MM.1S (cell line): ENCODE data around the gene GAPDHS.

Experiments
- DNase-seq: peaks from one replicate; pipeline ENCODE4 v3.0.0-alpha.2; 2015
- H2AFZ ChIP-seq: fragments of 300-600 bp; sonication (generic); 2 replicates; pipeline ENCODE4 v1.6.0; 2016; ENCODE audit warnings: antibody characterized with exemption, low read length
- H3F3A ChIP-seq: fragments of 300-600 bp; sonication (generic); 2 replicates; pipeline ENCODE4 v1.6.1; 2016; ENCODE audit warnings: mild to moderate bottlenecking, antibody characterized with exemption, low read length, moderate library complexity, mixed read lengths; ENCODE audit not compliant: insufficient read depth
- H3K27ac ChIP-seq: fragments of 300-600 bp; sonication (generic); 2 replicates; pipeline ENCODE4 v1.5.1; 2016; ENCODE audit warnings: mild to moderate bottlenecking, low read length
- H3K27me3 ChIP-seq: fragments of 300-600 bp; sonication (generic); replicated peaks from 2 replicates; pipeline ENCODE4 v1.6.0; 2016; ENCODE audit warnings: low read length; ENCODE audit not compliant: insufficient read depth
- H3K36me3 ChIP-seq: fragments of 300-600 bp; sonication (generic); replicated peaks from 2 replicates; pipeline ENCODE4 v1.6.1; 2016; ENCODE audit warnings: mild to moderate bottlenecking, low read length, mixed read lengths; ENCODE audit not compliant: insufficient read depth
- H3K4me1 ChIP-seq: fragments of 300-600 bp; sonication (generic); 2 replicates; pipeline ENCODE4 v1.6.1; 2016; ENCODE audit warnings: low read length, mixed read lengths
- H3K4me2 ChIP-seq: fragments of 300-600 bp; sonication (generic); 2 replicates; pipeline ENCODE4 v1.6.0; 2016; ENCODE audit warnings: low read depth, low read length
- H3K4me3 ChIP-seq: fragments of 300-600 bp; sonication (generic); 2 replicates; pipeline ENCODE4 v1.5.1; 2016; ENCODE audit warnings: low read length, mixed read lengths
- H3K79me2 ChIP-seq: fragments of 300-600 bp; sonication (generic); 2 replicates; pipeline ENCODE4 v1.6.1; 2016; ENCODE audit warnings: mixed run types, low read length, mixed read lengths
- H3K9ac ChIP-seq: fragments of 300-600 bp; sonication (generic); 2 replicates; pipeline ENCODE4 v1.6.1; 2016; ENCODE audit warnings: low read length, mixed read lengths
- H3K9me2 ChIP-seq: fragments of 300-600 bp; sonication (generic); replicated peaks from 2 replicates; pipeline ENCODE4 v1.6.1; 2016; ENCODE audit warnings: mild to moderate bottlenecking, low read length, mixed read lengths; ENCODE audit not compliant: insufficient read depth
- H3K9me3 ChIP-seq: fragments of 300-600 bp; sonication (generic); replicated peaks from 2 replicates; pipeline ENCODE4 v1.6.1; 2016; ENCODE audit warnings: mild to moderate bottlenecking, low read length, mixed read lengths; ENCODE audit not compliant: insufficient read depth
- H4K20me1 ChIP-seq: fragments of 300-600 bp; sonication (generic); 2 replicates; pipeline ENCODE4 v1.6.1; 2016; ENCODE audit warnings: mild to moderate bottlenecking, low read length, moderate library complexity, mixed read lengths; ENCODE audit not compliant: insufficient read depth
- CTCF ChIP-seq: fragments of 300-600 bp; sonication (generic); IDR thresholded peaks from 2 replicates; pipeline ENCODE4 v1.5.1; 2016; ENCODE audit warnings: antibody characterized with exemption, low read length, mixed read lengths
- EZH2 ChIP-seq: fragments of 300-600 bp; sonication (generic); optimal IDR thresholded peaks from 2 replicates; pipeline ENCODE3; 2017; ENCODE audit warnings: low read depth, mild to moderate bottlenecking, antibody characterized with exemption, low read length, mixed read lengths
- EZH2phosphoT487 ChIP-seq: fragments of 300-600 bp; sonication (generic); IDR thresholded peaks from 2 replicates; pipeline ENCODE4 v1.6.1; 2018; ENCODE audit warnings: antibody characterized with exemption, low read length

GAPDHS gene

GRCh38 chr19:35553385-35554000, 20.2 kb downstream of the GAPDHS start:
- TF ChIP-seq EZH2 (no peak), CTCF (no peak)
- Histone ChIP-seq H2AFZ (no peak overlapping the region), H3K27ac (no peak overlapping the region), H3K4me2 (no peak overlapping the region), H3F3A (no peaks in the 10 kb centered on the region), H4K20me1 (no peaks in the 10 kb centered on the region), H3K9me3 (no peaks in the 10 kb centered on the region), H3K27me3 (peaks cover 50% of the 10 kb centered on the region), H3K4me3 (no peak overlapping the region), H3K9ac (no peak overlapping the region), H3K4me1 (no peaks in the 10 kb centered on the region), H3K36me3 (no peaks in the 10 kb centered on the region), H3K79me2 (no peaks in the 10 kb centered on the region), H3K9me2 (no peaks in the 10 kb centered on the region)
- DNase-seq = no peak

DNA sequence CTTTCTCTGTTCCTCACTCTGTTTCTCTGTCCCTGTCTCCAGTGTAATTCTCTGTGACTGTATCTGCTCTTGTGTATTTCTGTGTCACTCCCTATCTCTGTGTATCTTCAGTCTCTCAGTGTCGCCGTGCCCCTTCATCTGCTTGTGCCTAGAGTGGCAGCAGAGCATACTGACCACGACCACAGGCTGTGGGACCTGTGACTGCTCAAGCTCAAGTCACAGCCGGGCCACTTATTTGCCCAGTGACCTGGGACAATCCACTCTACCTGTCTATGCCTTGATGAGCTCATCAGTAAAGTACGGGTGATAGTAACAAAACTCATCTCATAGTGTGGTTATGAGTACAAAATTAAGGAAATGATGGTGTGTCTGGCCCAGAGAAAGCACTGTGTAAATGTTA, 20.8 kb downstream of the GAPDHS start:
- Histone ChIP-seq H3K27ac (no peak overlapping the region), H3K4me1 (no peaks in the 10 kb centered on the region), H3K9me3 (no peaks in the 10 kb centered on the region), H2AFZ (no peak overlapping the region), H3K36me3 (no peaks in the 10 kb centered on the region), H3K4me3 (no peak overlapping the region), H3K9me2 (no peaks in the 10 kb centered on the region), H3K27me3 (peaks cover 56% of the 10 kb centered on the region), H3K79me2 (no peaks in the 10 kb centered on the region), H3K9ac (no peak overlapping the region), H4K20me1 (no peaks in the 10 kb centered on the region), H3K4me2 (no peak overlapping the region), H3F3A (no peaks in the 10 kb centered on the region)
- TF ChIP-seq EZH2phosphoT487 (no peak), EZH2 (no peak), CTCF (no peak)
- no peak for DNase-seq

DNA sequence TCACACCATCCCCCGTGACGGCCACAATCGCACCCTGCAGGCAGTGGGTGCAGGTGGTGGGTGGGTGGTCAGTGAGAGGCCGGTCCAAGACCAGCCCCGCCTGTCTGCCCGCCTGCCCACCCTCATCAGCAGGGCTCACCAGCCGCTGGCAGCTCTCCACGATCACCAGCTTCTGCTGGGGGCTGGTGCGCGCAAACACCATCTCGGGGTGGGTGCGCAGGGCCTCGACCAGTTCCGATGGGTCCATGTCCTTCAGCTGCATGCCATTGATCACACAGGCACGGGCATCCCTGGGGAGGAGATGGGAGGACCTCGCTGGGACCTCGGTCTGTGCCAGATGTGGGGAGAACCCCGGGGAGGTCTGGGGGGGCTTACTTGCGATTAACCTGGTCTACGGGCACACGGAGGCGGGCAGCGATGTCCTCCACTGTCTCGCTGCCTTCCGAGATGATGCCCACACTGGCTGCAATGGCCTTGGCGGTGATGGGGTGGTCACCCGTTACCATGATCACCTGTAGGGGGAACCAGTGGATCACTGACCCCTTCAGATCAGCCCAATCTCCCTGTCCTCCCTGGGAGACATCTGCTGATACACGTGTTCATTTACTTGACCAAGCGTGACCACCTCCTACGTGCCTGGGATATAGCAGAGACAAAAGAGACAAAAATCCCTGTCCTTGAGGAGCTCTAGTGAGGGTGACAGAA, 22.2 kb downstream of the GAPDHS start:
- Histone ChIP-seq H3K27ac (no peak overlapping the region), H3K4me3 (no peak overlapping the region), H3K4me1 (no peaks in the 10 kb centered on the region), H3K9me3 (no peaks in the 10 kb centered on the region), H3F3A (no peaks in the 10 kb centered on the region), H3K36me3 (no peaks in the 10 kb centered on the region), H3K79me2 (no peaks in the 10 kb centered on the region), H3K9me2 (no peaks in the 10 kb centered on the region), H4K20me1 (no peaks in the 10 kb centered on the region), H3K27me3 (peaks cover 70% of the 10 kb centered on the region), H3K4me2 (no peak overlapping the region), H2AFZ (no peak overlapping the region), H3K9ac (no peak overlapping the region)
- DNase-seq = no peak
- peak; percentile 42 for TF ChIP-seq CTCF
- no peak for TF ChIP-seq EZH2phosphoT487
